Superior temporal gyrus (tissue), 1 donor: ENCODE measurements around the gene USP40.

Experiments
- DNase-seq: peaks from one replicate; pipeline ENCODE4 v3.0.0-alpha.2; 2016; ENCODE audit errors: extremely low spot score

USP40 gene

GRCh38 chr2:233426619-233427342 lies 139.8 kb downstream of the USP40 start:
- no peak for DNase-seq
